ENCODE results near the gene LCT.

- TF ChIP-seq POLR2A (IDR thresholded peaks at IDR 0.05; ENCODE audit: low read depth, low read length) (no peak), CTCF (conservative IDR thresholded peaks at IDR 0.05; ENCODE audit: low read depth, low read length) (no peak), RCOR1 (IDR thresholded peaks at IDR 0.05; ENCODE audit: insufficient replicate concordance, low read length) (no peak)
Observed at GRCh38 chr2:135799738-135800137, 37.2 kb downstream of the LCT start.

Data from IMR-90 (cell line).